Stimulated activated CD4-positive, alpha-beta T cell treated with anti-CD3 and anti-CD28 coated beads, Interleukin-2, amount 100 ng/mL, for 4 hours (primary cell): ENCODE measurements around the gene EGR1.
"Not testable (repeated sequence)": the region's sequence is repeated elsewhere in the genome, so short reads cannot be mapped to it uniquely, and the experiment has no call there.

Source experiments
- DNase-seq: peaks from one replicate; pipeline ENCODE4 v3.0.0-alpha.2; 2020; ENCODE audit warnings: low read depth

EGR1 gene

GRCh38 chr5:138507485-138507884 is 42.2 kb downstream of the EGR1 start:
- DNase-seq = not testable (repeated sequence)

GRCh38 chr5:138508958-138509357 is 43.7 kb downstream of the EGR1 start:
- DNase-seq = no peak

DNA sequence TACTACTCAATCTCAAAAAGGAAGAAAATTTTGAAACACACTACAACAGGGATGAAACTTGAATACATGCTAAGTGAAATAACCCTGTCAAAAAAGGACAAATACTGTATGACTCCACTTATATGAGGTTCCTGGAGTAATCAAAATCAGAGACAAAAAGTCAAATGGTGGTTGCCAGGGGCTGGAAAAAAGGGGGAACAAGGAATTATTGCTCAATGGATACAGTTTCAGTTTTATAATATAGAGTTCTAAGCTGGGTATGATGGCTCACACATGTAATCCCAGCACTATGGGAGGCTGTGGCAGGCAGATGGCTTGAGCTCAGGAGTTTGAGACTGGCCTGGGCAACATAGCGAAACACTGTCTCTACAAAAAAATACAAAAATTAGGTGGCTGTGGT is 48.7 kb downstream of the EGR1 start:
- no peak for DNase-seq

DNA sequence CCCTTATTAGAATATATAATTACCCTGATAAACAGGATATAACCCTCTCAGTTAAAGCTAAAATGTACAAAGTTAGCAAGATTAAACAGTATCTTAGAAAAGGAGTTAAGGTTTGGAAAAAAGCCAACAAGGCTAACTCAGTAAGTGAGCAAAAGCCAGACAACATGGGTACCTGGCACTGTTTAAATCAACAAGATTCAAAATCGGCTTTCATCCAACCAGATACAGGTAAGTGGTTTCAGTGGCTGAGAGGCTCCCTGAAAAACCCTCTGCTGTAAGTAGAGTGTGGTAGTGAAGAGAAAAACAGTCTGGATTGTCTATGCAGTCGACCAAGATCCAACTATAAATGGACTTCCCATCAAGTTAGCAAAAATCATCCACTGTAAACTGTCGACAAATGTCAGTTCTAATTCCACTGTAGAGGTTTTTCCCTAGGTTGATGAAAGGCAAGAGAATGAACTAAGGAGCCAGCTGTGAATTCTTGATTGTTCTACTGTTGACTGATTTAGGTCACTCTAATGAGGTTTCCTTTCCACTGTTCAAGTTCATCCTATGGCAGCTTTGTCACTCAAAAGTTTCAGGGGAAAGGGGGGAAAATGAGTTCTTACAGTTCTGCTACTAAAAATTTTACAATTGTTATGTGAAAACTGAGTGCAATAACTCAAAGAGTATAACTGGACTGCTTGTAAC is 50.4 kb downstream of the EGR1 start:
- DNase-seq = no peak

DNA sequence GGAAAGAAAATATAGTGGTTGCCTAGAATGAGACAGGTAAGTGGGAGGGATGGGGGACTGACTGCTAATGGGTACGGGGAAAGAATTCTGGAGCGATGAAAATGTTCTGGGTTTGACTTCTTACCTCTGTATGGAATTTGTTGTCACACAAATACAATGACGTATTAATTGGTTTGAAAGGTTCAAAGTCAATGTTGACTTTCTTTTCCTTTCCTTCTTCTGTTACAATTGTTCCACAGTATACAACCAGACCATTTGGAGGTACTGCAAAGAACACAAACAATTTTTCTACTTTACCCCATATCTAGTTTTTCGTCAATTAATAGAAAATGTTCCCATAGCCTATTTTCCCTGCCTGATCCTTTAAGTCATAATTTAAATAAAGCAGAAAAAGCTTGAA is 52.2 kb downstream of the EGR1 start:
- DNase-seq = no peak
